ENCODE results near the gene THOC6. TPM values are rescaled to one million over a fixed set of nuclear protein-coding genes. Genes with fewer than 3 reads are reported as not detected.

The THOC6 gene
- total RNA-seq, 1 donor from 2014 or later, result 20.6 TPM

DNA sequence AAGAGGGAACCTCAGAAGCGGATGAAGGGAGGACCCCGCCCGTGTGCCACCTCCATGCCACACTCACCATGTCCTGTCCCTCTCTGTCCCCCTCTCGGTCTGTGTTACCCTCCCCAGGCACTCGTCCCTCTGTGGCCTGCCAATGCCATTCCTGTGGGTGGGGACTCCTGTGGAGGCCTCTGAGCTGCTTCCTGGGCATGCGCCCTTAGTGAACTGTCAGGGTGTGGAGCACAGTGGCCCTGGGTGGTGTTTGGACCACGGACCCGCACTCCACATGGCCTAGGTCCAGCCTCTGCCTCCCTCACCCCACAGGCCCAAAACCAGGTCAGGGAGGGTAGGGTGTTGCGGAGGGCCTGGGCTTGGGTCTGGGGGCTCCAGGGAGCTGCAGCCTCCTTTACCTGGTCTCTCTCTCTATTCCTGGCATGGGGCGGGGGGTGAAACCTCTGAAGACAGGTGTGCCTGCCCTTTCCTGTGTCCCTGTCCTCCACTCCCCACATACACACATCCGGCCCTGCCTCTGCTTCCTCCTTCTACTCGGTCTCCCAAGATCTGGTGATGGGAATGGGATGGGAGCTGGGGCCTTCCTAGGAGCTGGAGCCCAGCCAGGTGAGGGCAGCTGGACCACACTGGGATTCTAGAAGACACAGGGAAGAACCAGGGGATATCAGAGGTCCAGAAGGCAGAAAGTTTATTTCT, 32.1 kb upstream of the THOC6 start:
- no peak for DNase-seq (ENCODE audit: low spot score)

DNA sequence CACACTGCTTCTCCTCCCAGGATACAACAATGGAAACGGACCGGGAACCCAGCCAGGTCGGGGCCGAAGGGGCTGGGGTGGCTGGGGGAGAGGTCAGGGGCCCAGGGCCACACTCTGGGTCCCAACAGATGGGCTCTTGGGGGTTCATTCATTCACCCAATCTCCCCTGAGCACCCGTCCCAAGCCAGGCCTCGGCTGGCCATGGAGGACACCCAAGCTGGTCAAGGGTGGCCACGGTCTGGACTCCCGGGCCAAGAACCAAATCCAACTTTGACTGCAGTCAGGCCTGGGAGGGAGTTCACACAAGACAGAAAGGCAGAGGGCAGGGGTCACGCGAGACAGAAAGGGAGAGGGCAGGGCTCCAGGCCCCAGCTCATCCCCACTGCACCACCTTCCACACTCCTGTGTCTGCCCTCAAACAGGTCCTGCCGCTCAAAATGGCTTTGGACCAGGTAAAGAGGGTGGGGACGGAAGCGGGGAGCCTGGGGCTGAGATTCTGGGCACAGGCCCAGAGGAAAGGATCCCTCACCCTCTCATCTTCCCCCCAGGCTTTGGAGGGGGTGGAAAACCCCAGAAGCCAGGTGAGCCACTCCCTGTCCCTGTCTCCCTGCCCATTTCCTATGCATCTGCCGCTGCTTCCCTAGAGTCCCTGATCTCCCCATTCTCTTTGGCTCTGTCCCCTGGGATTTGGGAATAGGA, 31.3 kb upstream of the THOC6 start:
- DNase-seq (ENCODE audit: low spot score), result no peak

DNA sequence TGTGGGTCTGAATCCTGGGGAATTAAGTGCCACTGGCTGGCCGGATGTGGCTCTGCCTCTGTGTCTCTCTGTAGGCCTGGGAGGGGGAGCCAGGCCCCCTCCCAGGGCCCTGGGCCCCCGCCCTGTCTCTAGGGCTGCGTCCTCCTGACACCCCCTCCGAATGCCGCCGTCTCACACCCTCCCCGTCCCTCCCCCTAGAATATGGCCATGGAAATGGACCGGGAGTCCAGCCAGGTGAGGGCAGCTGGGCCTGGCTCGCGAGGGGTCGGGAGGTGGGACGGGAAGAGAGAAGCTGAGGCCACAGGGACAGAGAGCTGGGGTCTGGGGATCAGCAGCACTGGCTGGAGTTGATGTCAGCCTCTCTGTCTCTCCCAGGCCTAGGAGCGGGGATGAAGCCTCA, 27.5 kb upstream of the THOC6 start:
- no peak for DNase-seq (ENCODE audit: low spot score)

DNA sequence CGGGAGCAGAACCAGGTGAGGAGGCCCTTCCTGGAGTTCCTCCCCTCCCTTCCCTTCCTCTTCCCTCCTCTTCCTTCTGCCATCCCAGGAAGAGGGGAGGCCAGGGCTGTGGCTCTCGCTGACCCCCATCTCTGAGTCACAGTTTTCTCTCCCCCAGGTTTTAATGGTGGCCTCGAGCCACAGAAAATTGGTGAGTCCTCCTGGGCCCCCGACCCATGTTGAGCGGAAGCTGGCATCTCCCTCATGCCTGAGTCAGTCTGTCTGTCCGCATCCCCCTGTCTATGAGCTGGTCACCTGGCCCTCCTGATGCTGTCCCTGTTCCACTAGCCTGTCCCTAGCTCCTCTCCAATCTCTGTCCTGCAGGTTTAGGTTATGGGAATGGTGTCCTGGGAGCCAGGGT, 23.9 kb upstream of the THOC6 start:
- DNase-seq (ENCODE audit: low spot score), result no peak

DNA sequence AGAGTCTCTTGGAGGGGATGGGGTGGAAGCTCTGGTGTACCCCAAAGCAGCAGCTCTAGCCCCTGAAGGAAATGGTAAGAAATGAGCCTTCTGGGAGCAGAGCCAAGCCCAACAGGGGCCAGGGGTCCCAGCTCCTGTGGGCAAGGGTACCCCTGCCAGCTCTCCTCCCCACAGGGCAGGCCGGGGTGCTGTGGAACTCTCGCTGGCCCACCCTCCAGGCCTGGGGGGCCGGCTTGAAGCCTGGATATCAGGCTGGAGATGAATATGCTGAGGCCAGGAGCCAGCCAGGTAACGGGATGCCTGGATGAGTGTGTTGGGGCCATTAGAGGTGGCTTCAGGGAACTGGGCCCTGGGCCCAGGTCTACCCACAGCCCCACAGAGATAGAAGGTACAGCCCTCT, 23.3 kb upstream of the THOC6 start:
- DNase-seq (ENCODE audit: low spot score), result no peak

DNA sequence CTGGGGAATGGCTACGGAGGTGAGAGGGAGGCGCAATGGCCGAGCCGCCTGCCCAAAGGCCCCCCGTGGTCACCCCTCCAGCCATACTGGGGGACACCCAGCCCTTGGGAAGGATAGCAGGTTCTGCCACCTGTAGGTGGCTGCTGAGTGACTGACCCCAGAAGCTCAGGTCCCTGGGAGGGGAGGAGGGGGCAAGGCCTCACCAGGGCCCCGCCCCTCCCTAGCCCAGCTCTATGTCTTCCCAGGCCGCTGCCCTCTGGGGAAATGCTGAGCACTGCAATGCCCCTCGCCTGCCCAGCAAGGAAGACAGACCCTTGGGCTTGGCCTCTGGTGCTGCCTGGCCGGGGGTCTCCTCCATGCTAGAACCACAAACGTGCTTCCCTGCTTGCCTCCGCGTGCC, 22.5 kb upstream of the THOC6 start:
- DNase-seq (ENCODE audit: low spot score), result no peak

DNA sequence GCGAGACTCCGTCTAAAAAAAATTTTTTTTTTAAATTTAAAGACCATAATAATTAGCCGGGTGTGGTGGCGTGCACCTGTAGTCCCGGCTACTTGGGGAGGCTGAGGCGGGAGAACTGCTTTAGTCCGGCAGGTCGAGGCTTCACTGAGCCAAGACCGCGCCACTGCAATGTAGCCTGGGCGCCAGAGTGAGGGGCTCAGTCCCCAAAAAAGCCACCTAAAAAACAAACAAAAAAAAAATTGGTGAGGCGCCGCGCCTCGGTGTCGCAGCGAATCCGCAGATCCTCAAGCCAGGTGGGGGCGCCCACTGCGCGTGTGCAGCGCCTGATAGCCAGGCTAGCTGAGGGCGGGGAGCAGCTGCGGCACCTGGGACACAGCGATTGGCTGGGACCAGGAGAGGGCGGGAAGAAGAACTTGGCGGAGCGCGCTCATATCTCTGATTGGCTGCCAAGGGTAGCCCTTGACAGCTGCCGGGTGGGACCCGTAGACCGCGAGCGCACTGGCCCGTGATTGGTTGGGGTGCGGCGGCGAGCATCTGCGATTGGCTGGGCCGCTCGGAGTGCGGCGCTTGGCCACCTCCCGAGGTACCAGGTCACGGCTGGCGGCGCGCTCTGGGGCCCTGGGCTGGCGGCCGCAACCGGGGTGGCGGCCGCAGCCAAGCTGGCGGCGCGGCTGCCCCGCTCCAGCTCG, 20.1 kb upstream of the THOC6 start:
- DNase-seq (ENCODE audit: low spot score), result peak; percentile 98

DNA sequence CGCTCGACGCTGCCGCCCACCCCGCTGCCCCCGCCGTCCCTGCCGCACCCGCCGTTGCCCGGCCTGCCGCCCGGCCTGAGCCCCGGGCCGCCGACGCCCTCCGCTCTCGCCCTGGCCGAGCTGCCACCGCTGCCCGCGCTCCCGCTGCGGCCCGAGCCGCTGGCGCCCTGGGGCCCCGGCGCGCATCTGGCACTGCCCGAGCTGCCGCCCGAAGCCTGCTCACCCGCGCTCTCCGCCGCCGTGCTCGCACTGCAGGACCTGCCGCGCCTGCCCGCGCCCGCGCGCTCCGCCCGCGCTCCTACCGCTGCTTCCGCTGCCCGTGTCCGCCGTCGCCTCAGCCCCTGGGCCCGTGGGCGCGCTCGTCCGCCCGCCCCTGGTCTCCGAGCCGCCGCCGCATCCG, 19.5 kb upstream of the THOC6 start:
- DNase-seq (ENCODE audit: low spot score), result no peak

DNA sequence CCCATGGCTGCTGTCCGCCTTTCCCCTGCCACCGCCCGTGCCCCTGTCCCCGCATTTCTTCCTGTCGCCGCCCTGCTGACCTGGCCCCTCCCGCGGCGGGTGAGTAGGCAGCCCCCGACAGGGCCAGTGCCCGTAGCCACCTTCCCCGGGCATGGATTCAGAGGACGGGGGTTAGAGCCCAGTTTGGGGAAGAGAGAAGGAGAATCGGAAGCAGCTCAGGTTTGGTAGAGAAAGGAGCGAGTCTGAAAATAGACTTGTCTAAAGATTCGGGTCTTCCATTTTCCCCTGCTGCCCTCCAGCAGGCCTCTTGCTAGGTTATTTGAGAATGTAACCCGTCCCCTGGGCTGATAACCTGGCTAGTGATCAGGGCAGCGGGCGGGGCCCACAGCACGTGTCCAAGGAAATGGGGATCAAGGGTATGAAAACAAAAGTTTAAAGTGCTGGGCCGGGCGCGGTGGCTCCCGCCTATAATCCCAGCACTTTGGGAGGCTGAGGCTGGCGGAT, 19.0 kb upstream of the THOC6 start:
- DNase-seq (ENCODE audit: low spot score), result no peak

DNA sequence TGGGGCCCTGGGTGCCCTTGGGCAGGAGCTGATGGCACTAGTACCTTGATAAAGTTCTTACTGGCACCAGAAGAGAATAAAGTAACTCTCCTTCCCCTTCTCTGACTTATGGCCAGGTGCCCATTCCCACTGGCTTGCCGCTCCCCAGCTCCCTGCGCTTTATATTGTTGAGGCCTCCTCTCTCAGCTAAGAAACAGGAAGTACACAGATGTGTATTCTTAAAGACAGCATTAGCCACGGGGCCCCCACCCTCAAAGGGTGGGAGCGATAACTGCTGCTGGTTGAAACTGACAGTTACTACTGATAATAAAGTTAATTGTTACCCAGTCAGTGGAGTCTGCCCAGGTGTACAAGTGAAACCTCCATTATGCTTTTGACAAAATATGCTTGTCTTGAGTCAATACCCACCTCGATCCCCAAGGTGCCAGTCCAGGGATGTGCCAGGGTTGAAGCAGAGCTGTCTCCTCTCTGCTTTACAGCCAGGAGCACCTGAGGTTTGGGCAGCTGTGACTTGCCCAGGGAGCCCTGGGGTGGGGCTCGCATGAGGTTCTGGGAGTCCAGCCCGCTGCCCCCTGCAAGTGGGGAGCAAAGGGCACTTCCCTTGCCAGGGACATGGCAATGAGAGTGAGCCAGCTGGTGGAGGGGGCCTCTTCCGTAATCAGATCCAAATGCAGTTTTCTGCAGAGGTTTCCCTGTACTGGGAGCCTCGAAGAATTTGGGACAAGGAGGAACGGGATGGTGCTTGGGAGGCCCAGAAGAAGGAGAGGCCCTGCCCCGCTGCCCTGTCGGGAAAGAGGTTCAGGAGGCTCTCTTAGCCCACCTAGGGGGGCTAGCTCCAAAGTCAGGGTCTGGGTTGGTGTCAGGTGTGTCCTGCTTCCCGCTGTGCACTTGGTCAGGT, 16.5 kb upstream of the THOC6 start:
- DNase-seq (ENCODE audit: low spot score), result no peak

DNA sequence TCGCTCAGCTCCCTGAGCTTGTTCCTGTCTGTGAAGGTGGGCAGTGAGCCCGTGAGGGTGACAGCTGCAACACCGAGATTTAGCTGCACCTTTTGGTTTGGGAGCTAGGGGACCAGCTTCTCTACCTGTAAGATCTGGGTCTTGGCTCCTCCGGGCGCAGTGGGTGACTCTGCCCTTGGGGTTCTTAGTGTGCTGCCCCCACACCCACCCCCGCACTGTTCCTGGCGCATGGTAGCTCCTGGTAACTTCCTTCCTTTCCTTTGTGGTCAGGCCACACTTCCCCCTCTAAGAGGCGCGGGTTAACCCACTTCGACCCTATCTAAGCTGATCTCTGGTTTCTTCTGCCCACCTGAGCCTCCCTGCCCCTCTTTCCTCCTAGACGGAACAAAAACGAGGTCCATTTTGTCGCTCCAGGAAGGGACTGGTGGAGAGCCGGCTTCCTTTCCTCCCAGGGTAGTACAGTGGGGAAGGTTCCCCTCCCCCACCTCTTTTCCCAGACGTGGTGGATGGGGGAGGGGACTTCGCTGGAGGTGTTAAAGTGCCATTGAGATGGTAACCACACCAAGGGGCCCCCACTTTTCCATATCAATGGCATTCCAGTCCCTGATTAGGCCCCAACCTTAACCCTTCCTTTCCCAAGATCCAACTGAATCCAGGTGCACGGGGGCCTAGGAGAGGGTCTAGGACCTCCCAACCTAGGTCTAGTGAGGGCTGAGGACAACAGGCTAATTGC, 15.7 kb upstream of the THOC6 start:
- DNase-seq (ENCODE audit: low spot score), result no peak

DNA sequence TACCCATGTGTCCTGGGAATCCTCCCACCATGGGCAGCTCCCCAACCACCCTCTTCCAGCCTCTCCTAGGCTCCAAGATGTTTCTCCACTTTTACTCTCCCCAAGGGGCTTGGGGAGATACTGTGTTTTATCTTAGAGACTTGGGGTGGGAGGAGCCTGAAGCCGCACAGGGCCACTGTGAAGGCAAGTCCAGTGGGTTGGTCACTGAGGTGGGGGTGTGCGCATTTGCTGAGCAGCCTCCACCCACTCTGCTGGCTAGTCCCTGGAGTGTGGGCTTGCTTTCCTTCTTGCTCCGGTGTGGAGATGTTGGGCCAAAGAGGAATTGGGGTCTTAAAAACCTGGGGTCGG, 15.2 kb upstream of the THOC6 start:
- no peak for DNase-seq (ENCODE audit: low spot score)

DNA sequence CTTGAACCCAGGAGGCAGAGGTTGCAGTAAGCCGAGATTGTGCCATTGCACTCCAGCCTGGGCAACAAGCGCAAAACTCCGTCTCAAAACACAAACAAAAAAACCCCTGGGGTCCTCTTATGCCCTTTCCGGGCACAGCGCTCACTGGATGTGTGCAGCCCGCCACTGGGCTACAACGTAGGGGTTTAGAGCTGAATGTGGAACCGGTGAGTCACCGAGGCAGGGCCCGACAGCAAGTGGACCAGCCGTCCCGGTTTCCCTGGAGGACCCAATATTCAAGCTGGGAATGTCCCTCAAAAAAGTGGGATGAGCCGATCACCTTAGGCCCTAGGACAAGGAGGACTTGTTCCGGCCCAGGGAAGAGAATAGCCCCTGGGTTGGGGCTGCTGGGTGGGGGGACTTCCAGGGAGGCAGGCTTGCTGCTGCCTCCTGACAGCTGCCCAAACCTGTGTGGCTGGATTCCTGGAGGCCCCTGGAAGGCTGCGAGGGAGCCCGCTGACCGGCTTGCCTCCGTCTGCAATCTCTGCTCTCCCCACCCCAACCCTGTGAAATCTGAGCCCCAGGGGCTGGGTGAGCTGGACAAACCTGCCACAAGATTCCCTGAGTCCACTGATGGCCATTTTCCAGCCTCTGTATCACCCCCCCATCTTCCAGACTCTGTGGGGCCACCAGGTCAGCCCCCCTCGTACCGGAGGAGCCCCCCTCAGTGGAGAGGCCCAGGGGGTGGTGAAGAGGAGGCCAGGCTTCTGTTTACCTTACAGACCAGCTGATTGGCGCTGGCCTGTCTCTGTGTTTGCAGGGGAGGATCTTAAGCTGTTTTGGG, 14.1 kb upstream of the THOC6 start:
- DNase-seq (ENCODE audit: low spot score), result no peak

DNA sequence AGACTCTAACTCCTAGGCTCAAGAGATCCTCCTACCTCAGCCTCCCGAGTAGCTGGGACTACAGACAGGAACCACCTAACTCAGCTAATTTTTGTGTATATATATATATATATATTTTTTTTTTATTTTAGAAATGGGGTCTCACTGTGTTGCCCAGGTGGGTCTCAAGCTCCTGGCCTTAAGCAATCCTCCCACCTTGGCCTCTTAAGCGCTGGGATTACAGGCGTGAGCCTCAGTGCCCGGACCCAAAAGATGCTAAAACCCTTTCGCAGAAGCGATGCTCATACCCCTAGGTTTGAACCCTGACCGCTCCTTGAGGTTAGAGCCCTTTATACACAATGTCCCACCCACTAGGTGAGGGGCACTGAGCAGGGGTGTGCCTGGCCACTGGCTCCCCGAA, 13.3 kb upstream of the THOC6 start:
- no peak for DNase-seq (ENCODE audit: low spot score)

DNA sequence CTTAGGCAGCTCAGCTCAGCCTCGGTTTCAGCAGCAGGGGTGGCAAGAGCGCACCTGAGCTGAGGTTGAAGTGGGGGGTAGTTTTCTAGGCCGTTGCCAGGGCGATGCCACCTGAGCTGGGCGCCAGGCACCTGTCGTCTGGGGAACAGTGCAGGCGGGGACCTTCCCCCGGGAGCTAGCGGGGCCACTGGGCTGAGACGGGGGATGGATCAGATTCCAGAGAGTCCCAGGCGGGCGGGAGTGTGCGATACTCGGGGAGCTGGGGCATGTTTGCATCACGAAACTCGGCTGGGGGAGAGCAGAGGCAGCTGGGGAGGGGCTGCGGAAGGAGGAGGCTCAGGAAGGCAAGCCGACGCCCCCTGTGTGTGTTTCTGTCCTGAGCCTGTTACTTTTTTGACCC, 11.6 kb upstream of the THOC6 start:
- DNase-seq (ENCODE audit: low spot score), result no peak

DNA sequence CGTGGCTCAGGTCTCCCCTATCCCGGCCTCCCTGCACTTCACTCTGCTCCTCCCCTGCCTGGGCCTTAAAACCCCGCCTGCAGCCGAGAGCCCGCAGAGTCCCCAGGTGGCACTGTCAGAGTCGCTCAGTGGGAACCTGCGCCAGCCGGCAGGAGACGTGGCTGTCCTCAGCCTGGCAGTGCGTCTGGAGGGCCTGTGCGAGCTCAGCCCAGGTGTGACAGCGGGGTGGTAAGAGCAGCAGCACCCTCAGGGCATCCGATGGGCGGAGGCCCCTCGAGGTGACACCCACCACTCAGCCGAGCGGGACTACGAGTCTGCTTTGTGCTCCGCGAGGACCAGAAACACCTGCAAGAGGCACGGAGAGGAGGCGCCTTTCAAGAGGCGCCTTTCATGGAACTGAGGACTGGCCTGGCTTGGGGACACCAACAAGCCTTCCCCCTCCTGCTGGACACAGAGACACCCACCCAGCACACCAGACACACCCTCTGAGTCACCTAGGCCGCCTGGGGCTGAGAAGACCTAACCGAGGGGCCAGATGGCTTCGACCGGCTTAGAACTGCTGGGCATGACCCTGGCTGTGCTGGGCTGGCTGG, 10.9 kb upstream of the THOC6 start, which contains the start of gene CLDN9:
CLDN9 (plus strand) TSS at position 96 of the 593 bp plus-strand sequence; CDS start at position 536, 440 bp downstream.
- no peak for DNase-seq (ENCODE audit: low spot score)

DNA sequence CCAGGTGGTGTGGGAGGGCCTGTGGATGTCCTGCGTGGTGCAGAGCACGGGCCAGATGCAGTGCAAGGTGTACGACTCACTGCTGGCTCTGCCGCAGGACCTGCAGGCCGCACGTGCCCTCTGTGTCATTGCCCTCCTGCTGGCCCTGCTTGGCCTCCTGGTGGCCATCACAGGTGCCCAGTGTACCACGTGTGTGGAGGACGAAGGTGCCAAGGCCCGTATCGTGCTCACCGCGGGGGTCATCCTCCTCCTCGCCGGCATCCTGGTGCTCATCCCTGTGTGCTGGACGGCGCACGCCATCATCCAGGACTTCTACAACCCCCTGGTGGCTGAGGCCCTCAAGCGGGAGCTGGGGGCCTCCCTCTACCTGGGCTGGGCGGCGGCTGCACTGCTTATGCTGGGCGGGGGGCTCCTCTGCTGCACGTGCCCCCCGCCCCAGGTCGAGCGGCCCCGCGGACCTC, 10.3 kb upstream of the THOC6 start:
- DNase-seq (ENCODE audit: low spot score), result no peak

DNA sequence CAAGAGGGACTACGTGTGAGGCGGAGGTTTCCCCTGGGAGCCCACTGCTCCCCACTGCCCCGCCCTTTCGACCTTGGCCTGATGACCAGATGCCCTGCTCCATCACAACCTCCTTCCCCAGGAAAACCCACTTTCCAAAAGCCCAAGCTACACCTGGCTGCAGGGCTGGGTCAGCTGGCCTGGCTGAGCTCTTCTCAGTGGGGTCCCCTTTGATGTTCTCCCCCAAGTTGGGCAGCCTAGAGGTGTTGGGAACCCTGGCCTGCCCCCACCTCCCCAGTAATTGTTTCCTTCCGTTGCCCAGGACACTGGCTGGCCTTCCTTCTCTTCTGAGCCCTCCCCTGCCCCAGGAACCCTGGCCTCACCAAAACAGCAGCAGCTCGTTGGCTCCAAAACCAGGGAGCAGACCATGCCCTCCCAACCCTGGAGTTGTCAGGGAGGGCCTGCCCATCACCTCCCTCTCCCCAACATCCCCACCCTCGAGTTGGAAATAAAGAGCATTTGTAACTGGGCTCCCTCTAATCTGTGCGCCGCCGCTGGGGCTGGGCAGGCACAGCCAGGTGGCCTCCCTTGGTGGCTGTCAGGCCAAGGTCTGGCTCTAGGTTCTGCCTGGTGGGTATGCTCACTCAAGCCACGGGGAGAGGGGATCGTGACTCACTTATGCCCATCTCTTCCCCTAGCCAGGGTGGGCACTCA, 9.7 kb upstream of the THOC6 start:
- no peak for DNase-seq (ENCODE audit: low spot score)

DNA sequence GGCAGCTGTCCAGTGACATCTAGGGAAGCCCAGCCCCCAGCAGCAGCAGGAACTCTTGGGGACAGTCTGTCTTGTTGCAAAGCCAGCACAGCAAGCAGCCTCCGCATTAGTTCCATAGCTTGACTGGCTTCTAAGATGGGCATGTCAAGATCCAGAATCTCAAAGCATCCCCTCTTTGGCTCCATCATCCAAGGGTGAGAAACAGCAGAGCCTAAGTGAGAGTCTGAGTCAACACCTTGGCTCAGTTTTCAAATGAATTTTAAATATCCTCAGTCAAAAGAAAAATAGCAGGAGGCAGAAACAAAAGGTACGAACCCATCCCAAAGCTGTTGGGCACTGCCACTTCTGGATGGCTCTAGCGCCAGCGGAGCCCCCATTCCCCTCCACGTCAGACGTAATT, 8.9 kb upstream of the THOC6 start:
- DNase-seq (ENCODE audit: low spot score), result no peak
